ENCODE results near the gene KDM1B.
"Not testable (repeated sequence)": the region's sequence is repeated elsewhere in the genome, so short reads cannot be mapped to it uniquely, and the experiment has no call there.

KDM1B gene

GRCh38 chr6:18186033-18186432 is 30.8 kb downstream of the KDM1B start:
- DNase-seq (ENCODE audit: low read depth in 4 of 4, low spot score in 1 of 4): no peak

GRCh38 chr6:18186540-18187250 is 31.5 kb downstream of the KDM1B start:
- DNase-seq (ENCODE audit: low read depth in 4 of 4, low spot score in 1 of 4): no peak

DNA sequence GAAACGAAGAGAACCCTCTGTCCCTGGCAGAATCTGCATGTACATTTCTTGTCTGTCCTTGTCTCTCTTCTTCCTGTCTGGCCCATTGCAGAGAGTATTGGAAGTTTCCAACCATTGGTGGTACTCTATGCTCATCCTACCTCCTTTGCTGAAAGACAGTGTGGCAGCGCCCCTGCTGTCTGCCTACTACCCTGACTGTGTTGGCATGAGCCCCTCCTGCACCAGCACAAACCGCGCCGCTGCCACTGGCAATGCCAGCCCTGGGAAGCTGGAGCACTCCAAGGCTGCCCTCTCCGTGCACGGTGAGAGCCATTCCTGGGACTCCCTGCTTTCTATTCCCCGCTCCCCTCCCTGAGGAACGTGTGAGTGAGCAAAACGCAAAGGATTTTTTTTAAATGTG is 32.5 kb downstream of the KDM1B start:
- DNase-seq (ENCODE audit: low read depth in 4 of 4, low spot score in 1 of 4): no peak

DNA sequence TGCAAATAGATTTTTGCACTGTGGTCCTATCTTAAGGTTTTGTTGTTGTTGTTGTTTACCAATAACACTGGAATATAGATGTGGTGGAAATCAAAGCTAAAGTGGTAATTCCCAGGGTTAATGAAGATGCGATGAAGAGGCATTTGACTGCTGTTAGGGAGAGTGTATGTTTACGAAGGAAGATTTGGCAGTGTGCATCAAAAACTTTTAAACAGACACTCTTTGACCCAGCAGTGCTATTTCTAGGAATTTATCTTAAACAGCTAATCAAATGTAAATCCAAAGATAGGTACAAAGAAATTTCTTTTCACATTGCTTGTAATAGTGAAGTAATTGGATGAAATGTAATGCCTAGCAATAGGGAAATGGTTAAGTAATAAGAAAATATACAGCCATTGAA is 34.0 kb downstream of the KDM1B start:
- no peak for DNase-seq (ENCODE audit: low read depth in 4 of 4, low spot score in 1 of 4)

GRCh38 chr6:18192026-18192425 is 36.8 kb downstream of the KDM1B start:
- DNase-seq (ENCODE audit: low read depth in 4 of 4, low spot score in 1 of 4): no peak

- DNase-seq (ENCODE audit: low read depth in 4 of 4, low spot score in 1 of 4): no peak
Measured at GRCh38 chr6:18203786-18204185, 48.6 kb downstream of the KDM1B start.

DNA sequence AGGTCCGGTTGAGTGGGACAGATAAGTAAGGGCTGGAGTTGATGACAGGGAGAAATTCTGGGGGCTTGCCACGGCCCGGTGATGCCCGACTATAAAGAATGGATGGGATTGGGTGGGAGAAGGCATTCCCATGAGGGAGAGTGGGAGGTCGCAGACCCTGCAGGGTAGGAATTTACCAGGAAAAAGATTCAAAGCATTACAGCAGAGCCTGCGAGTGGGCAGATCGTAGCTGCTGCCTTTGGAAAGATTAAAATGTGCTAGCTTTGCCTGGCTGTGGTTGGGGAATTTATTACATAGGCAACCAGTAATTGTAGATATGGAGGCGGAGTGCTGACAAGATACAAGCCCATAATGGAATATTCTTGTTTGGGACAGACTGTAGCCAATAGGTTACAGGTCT is 49.5 kb downstream of the KDM1B start:
- no peak for DNase-seq (ENCODE audit: low read depth in 4 of 4, low spot score in 1 of 4)

DNA sequence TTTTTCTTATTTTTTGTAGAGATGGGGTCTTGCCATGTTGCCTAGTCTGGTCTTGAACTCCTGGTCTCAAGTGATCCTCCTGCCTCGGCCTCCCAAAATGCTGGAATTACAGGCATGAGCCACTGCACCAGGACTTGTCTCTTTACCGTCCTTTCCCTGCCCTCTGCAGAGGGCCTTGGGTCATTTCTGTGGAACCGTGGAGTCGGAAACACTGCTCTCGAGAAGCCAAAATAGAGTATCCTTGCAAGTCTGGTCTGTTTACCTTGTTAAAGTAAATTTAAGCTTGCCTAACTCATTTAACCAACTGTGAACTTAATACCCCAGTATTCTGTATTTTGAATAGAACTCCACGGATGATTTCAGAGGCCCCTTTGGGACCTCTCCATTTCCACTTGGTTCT is 51.4 kb downstream of the KDM1B start:
- no peak for DNase-seq (ENCODE audit: low read depth in 4 of 4, low spot score in 1 of 4)

DNA sequence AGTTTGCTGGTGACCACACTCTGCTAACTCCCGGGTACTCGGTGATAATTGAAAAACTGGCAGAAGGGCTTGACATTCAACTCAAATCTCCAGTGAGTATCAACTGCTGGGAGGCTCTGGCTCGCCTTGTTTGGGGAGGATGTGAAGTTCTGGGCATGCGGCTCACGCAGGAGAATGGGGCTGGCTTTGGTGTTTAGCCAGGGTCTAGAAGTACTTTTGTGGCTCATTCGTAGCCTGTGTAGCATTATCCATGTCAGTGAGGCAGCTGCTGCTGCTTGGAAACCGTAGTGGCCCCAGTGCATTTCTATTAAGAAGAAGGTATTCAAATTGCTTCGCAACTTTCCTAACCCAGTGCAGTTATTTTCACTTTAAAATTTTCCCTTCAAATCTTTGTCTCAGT is 52.2 kb downstream of the KDM1B start:
- no peak for DNase-seq (ENCODE audit: low read depth in 4 of 4, low spot score in 1 of 4)

- DNase-seq (ENCODE audit: low read depth in 4 of 4, low spot score in 1 of 4): no peak
Measured at GRCh38 chr6:18207949-18208348, 52.7 kb downstream of the KDM1B start.

DNA sequence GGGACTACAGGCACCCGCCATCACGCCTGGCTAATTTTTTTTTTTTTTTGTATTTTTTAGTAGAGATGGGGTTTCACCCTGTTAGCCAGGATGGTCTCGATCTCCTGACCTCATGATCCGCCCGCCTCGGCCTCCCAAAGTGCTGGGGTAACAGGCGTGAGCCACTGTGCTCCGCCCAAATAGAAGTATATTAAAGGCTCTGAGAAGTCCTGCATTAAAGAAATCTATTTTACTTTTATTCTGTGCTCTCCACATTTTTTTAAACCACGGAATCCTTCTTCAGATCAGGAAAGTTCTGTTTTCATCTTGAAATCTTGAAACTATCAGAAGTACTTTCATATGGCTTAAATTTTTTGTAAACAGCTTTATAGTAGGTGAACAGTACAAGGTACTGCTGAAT is 53.6 kb downstream of the KDM1B start:
- DNase-seq (ENCODE audit: low read depth in 4 of 4, low spot score in 1 of 4): not testable (repeated sequence)

DNA sequence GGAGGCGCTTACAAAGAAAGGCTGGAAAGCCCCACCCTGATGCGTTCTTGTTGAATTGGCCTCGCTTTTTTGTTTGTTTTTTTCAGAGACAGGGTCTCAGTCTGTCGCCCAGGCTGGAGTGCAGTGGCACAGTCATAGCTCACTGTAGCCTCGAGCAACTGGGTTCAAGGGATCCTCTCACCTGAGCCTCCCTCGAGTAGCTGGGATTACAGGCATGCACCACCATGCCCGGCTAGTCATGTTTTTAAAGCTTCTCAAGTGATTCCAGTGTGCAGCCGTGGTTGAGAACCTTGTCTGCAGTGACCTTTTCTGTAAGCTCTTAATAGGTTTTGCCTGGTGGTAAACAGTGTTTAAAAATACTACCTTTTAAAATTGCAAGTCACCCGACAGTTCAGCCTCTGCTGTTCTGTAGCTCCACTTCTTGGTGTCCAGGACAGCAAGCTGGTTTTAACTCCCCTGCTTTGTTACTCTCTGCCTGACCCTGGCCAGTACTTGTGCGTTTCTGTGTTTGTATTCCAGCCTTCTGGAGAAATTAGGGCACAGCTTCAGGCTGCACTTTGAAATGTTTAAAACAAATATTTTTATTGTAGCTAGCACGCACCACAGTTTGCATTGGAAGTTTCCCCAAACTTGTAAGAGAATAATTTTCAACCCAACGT is 54.4 kb downstream of the KDM1B start:
- no peak for DNase-seq (ENCODE audit: low read depth in 4 of 4, low spot score in 1 of 4)

DNA sequence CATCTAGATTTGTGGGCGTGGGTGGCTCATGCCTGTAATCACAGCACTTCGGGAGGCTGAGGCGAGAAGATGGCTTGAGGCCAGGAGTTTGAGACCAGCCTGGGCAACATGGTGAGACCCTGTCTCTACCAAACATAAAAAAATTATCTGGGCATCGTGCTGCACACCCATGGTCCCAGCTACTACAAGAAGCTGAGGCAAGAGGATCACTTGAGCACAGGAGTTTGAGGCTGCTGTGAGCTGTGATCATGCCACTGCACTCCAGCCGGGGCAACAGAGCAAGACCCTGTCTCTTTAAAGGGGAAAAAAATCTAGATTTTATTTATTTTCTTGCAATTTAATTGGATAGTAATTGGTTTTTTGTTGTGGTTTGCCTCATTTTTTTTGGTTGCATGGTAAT is 55.5 kb downstream of the KDM1B start:
- no peak for DNase-seq (ENCODE audit: low read depth in 4 of 4, low spot score in 1 of 4)

- DNase-seq (ENCODE audit: low read depth in 4 of 4, low spot score in 1 of 4): no peak
Measured at GRCh38 chr6:18211338-18211737, 56.1 kb downstream of the KDM1B start.

DNA sequence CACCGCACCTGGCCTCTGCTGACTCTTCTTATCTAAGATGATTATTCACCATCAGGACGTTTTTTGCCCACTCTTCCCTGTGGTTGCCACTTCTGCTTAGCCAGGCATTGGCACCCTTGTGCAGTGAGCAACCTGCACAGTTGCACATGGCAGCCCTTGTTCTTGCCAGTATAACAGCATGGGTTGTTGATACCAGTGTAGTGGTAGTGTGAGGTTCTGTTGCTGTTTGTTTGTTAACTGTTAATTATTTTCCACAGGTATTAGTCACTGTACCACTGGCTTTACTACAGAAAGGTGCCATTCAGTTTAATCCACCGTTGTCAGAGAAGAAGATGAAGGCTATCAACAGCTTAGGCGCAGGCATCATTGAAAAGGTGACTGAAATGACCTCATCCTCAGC is 57.0 kb downstream of the KDM1B start:
- no peak for DNase-seq (ENCODE audit: low read depth in 4 of 4, low spot score in 1 of 4)

DNA sequence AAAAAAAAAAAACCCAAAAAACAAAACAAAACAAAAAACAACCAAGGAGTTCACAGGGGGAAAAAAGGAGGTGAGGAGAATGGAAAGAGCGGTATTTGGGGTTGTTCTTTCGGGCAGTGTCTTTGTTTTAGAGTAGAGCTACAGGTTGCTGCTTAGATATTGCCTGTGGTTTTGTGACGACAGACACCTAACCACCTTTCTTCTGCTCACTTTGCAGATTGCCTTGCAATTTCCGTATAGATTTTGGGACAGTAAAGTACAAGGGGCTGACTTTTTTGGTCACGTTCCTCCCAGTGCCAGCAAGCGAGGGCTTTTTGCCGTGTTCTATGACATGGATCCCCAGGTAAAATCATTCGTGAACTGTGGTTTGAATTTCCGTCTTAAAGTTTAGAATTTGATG is 58.2 kb downstream of the KDM1B start:
- no peak for DNase-seq (ENCODE audit: low read depth in 4 of 4, low spot score in 1 of 4)

DNA sequence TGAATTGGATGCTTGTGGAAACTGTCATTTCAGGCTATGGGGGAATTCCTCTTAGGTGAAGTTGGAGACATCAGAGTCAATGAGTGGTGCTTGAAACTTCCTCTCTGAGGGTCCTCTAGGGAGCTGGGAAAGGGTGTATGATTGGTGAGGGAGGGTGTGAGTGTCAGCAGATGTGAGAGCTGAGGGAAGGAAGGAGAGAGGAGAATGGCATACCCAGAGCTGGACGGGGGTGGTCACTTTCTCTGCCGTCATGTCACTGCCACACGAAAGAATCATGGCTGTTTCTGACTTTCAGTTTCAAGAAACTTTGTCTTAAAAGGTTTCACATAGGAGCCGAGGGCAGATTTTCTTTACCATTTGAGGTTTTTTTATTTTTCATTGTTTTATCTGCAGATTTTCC is 58.8 kb downstream of the KDM1B start:
- no peak for DNase-seq (ENCODE audit: low read depth in 4 of 4, low spot score in 1 of 4)

- DNase-seq (ENCODE audit: low read depth in 4 of 4, low spot score in 1 of 4): no peak
Measured at GRCh38 chr6:18215436-18215835, 60.2 kb downstream of the KDM1B start.

GRCh38 chr6:18216411-18216810 is 61.2 kb downstream of the KDM1B start:
- DNase-seq (ENCODE audit: low read depth in 4 of 4, low spot score in 1 of 4): no peak

- no peak for DNase-seq (ENCODE audit: low read depth in 4 of 4, low spot score in 1 of 4)
Measured at GRCh38 chr6:18218233-18218632, 63.0 kb downstream of the KDM1B start.

GRCh38 chr6:18219591-18219990 is 64.4 kb downstream of the KDM1B start:
- DNase-seq (ENCODE audit: low read depth in 4 of 4, low spot score in 1 of 4): no peak

DNA sequence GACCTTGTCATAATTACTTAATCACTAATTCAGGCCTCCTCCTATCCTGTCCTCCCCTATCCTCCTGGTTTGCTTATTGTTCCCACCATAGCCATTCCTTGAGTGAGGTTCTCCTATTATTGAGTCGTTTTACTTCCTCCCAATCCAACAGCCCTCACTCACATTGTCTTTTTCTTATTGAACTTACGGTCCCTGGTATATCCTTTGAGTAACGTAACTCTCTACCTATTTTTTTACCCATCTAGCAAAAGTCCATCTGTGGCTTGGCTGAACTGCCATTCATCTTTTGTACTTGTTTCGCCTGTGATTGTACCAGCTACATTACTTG is 66.0 kb downstream of the KDM1B start:
- no peak for DNase-seq (ENCODE audit: low read depth in 4 of 4, low spot score in 1 of 4)

DNA sequence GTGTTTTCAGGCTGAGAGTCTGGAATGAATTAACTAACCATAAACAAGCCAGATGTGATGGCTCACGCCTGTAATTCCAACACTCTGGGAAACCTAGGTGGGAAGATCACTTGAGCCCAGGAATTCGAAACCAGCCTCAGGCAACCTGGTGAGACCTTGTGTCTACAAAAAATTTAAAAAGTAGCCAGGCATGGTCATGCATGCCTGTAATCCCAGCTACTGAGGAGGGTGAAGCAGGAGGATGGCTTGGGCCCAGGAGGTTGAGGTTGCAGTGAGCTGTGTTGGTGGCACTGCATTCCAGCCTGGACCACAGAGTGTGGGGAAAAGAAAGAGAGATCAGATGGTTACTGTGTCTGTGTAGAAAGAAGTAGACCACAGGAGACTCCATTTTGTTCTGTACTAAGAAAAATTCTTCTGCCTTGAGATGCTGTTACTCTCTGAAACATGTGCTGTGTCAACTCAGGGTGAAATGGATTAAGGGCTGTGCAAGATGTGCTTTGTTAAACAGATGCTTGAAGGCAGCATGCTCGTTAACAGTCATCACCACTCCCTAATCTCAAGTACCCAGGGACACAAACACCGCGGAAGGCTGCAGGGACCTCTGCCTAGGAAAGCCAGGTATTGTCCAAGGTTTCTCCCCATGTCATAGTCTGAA is 71.4 kb downstream of the KDM1B start:
- DNase-seq (ENCODE audit: low read depth in 4 of 4, low spot score in 1 of 4): not testable (repeated sequence)
